ENCODE measurements around the gene SERINC2.

GRCh38 chr1:31372751-31373055, 40.3 kb upstream of the SERINC2 start:
- no peak for TF ChIP-seq POLR2A (IDR thresholded peaks at IDR 0.05; ENCODE audit: low read depth, low read length)
- TF ChIP-seq, protein P1, sequence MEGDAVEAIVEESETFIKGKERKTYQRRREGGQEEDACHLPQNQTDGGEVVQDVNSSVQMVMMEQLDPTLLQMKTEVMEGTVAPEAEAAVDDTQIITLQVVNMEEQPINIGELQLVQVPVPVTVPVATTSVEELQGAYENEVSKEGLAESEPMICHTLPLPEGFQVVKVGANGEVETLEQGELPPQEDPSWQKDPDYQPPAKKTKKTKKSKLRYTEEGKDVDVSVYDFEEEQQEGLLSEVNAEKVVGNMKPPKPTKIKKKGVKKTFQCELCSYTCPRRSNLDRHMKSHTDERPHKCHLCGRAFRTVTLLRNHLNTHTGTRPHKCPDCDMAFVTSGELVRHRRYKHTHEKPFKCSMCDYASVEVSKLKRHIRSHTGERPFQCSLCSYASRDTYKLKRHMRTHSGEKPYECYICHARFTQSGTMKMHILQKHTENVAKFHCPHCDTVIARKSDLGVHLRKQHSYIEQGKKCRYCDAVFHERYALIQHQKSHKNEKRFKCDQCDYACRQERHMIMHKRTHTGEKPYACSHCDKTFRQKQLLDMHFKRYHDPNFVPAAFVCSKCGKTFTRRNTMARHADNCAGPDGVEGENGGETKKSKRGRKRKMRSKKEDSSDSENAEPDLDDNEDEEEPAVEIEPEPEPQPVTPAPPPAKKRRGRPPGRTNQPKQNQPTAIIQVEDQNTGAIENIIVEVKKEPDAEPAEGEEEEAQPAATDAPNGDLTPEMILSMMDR (conservative IDR thresholded peaks at IDR 0.05; ENCODE audit: low read depth, low read length) = no peak
- no peak for TF ChIP-seq ELK1 (IDR thresholded peaks at IDR 0.05; ENCODE audit: borderline replicate concordance, low read depth, low read length)
- TF ChIP-seq SMC3 (IDR thresholded peaks at IDR 0.05; ENCODE audit: low read depth, low read length) = no peak
- TF ChIP-seq RAD21 (IDR thresholded peaks at IDR 0.05; ENCODE audit: low read length) = no peak
- TF ChIP-seq RCOR1 (IDR thresholded peaks at IDR 0.05; ENCODE audit: insufficient replicate concordance, low read length) = no peak
- TF ChIP-seq MAFK (IDR thresholded peaks at IDR 0.05; ENCODE audit: low read depth, low read length) = no peak
- TF ChIP-seq, protein P2, sequence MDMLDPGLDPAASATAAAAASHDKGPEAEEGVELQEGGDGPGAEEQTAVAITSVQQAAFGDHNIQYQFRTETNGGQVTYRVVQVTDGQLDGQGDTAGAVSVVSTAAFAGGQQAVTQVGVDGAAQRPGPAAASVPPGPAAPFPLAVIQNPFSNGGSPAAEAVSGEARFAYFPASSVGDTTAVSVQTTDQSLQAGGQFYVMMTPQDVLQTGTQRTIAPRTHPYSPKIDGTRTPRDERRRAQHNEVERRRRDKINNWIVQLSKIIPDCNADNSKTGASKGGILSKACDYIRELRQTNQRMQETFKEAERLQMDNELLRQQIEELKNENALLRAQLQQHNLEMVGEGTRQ (IDR thresholded peaks at IDR 0.05; ENCODE audit: low read depth, low read length) = no peak

Data from IMR-90 (cell line).